ENCODE data around the gene LHX4.

GRCh38 chr1:180254854-180255253, 24.8 kb downstream of the LHX4 start:
- TF ChIP-seq MAX (IDR thresholded peaks at IDR 0.05) (no peak), TAF1 (IDR thresholded peaks at IDR 0.05; ENCODE audit: low read depth) (no peak), TCF12 (IDR thresholded peaks at IDR 0.05; ENCODE audit: low read depth) (no peak)
- TF ChIP-seq, protein P1, sequence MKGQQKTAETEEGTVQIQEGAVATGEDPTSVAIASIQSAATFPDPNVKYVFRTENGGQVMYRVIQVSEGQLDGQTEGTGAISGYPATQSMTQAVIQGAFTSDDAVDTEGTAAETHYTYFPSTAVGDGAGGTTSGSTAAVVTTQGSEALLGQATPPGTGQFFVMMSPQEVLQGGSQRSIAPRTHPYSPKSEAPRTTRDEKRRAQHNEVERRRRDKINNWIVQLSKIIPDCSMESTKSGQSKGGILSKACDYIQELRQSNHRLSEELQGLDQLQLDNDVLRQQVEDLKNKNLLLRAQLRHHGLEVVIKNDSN (IDR thresholded peaks at IDR 0.05), result no peak

All from Ishikawa (cell line).